GM12801 (cell line): Measurements from ENCODE around the gene SRRM3.

ENCODE experiments used
- CTCF ChIP-seq: IDR thresholded peaks from one replicate; pipeline ENCODE4 v1.5.1; 2011; ENCODE audit warnings: control low read depth; ENCODE audit not compliant: insufficient read length; ENCODE audit errors: extremely low read depth

Gene SRRM3

GRCh38 chr7:76246804-76247389, 45.2 kb downstream of the SRRM3 start:
- TF ChIP-seq CTCF = no peak

GRCh38 chr7:76247938-76248337, 46.2 kb downstream of the SRRM3 start:
- TF ChIP-seq CTCF = no peak

- TF ChIP-seq CTCF = no peak
Measured at GRCh38 chr7:76252021-76252420, 50.3 kb downstream of the SRRM3 start.

GRCh38 chr7:76254781-76255180, 53.1 kb downstream of the SRRM3 start:
- TF ChIP-seq CTCF = no peak

- no peak for TF ChIP-seq CTCF
Measured at GRCh38 chr7:76257973-76258372, 56.3 kb downstream of the SRRM3 start.

- TF ChIP-seq CTCF = no peak
Measured at GRCh38 chr7:76259124-76260093, 57.7 kb downstream of the SRRM3 start.

- no peak for TF ChIP-seq CTCF
Measured at GRCh38 chr7:76260171-76260703, 58.5 kb downstream of the SRRM3 start.
